CD4-positive, alpha-beta T cell treated with Interleukin-12 subunit alpha and Interleukin-12 subunit beta, for 1 hour (primary cell): ENCODE measurements around the gene LINC00237.

ENCODE experiments used
- DNase-seq: peaks from one replicate; pipeline ENCODE4 v3.0.0-alpha.2; 2020

The LINC00237 gene

DNA sequence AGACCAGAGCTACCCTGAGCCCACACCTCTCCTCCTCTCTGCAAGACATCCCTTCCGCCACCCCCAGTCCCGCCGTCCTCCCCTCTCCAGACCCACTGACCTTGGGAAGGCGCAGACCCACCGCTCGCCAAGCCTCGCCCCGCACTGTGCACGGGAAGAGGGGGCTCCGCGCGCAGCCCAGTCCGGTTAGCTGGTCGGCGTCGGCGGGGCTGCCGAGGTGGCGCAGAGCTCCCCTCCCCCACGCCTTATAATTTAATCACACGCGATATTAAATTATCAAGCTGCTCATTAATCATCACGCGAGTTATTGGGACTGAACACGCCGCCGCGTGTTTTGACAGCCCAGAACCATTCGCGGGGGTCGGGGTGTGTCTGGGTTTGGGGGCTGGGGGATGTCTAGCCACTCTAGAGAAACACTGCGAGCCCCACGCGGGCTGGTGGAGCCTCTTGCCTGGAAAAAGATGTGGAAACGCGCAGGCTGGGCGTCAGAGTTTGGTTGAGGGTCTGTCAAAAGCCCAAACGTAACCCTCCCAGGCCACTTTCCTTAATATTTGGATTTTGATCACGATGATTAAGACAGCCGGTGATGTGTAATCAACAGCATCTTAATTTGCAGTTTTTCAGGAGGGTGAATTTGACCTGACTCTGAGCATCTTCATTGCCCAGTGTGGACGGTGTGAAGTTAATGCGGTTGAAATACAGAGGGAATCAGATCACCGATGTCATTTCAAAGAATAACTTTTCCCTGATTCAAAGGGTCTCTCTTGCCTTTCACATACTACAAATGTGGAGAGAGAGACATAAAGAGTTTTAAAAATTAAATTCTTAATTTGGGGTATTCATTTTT is at the start of gene LINC00237:
Gene LINC00237, minus strand, starts transcription at position 188 of the 847 bp plus-strand sequence.
- DNase-seq = no peak

DNA sequence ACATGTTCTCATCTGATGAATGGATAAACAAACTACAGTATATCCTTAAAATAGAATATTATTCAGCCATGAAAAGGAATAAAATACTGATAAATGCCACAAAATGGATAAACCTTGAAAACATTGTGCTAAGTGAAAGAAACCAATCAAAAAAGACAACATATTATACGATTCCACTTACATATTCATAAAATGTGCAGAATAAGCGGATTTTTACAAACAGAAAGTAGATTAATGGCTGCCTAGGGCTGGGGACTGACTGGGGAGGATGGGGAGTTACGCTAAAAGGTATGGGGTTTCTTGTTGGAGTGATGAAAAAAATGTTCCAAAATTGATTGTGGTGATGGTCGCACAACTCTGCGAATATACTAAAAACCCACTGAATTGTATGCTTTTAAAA is 49.1 kb upstream of the LINC00237 start:
- no peak for DNase-seq

DNA sequence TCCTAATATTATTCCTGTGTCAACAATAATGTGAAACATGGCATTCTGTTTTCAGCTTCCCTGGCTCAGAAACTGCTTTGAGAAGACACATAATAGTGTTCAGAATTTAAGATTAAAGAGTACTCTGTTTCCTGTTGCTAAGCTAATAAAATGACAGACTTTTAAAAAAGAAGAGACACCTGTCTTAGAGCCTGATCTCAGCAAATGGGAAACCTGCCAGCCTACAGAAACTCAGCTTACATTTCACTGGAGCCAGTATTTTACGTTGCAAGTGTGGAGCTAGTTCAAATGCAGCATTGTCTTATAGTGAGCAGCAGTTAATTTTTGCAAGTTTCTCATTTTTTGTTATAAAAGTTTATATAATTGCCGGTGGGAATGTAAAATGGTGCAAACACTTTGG is 48.5 kb upstream of the LINC00237 start:
- no peak for DNase-seq

DNA sequence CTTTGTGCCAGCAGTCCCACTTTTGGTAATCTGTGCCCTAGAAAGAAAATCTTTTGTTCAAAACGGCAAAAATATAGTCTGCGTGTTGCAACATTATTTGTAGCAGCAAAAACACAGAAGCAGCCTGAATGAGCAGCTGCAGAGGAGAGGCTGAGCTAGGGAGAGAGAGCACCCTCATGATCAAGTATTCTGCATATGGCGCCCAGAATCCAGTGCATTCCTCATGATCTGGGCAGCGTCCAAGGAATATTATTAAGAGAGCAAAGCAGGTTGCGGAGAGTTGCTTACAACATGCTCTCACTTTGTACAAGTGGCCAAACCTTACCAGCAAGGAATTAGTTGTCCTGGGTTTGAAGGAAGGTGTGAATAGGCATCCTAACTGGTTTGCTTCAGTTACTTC is 45.6 kb upstream of the LINC00237 start:
- no peak for DNase-seq

DNA sequence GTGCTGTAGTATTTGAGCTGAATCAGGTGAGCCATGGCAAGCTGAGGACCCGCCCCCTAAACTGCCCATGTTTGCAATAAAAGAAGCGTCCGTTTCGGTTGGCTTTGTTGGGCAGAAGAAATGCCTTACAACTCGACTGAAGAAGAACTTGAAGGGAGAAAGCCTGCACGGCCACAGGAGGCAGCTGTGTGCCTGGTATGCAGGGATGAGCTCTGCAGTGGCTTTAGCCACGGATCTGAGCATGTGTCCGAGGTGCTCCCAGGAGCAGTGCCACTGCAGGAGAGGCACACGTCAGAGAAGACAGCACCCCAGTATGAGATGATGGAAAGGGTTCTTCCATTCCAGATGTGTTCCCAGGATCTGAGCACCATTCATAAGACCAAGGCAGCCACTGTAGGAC is 43.2 kb upstream of the LINC00237 start:
- DNase-seq = no peak

DNA sequence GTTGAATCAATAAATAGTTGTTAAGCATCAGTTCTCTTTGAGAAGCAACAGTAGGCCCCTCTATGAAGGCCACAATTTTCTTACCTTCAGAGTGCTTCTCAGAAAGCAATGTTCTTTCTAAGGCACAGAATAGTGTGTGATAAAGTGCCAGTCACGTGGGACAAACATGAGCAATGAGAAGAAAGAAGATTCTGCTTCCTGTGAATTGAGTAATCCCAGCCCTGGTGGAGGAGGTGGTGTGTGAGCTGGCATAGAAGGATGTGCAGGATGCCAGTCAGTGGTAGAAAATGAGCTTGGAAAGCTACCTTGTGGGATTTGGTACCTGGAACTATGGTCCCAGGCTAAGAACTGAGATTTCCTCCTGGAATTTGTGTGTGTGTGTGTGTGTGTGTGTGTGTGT is 41.4 kb upstream of the LINC00237 start:
- no peak for DNase-seq

DNA sequence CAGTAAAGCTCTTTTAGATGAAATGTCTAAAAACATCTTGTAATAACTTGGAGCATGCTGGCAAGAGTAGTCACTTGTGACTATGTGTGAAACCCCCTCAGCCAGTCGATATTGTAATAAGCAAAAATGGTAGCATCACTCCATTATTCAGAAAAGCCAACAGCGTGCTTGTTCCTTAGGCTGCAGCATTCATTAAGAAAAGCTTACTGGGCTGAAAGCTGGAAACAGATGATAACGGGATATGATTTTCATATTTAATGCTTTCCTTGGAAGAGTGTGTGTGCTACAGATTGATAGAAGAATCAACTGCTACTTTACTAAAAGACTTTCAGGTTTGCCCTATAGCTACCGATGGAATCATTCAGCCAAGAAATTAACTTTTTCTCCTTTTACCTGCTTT is 40.1 kb upstream of the LINC00237 start:
- DNase-seq = no peak

DNA sequence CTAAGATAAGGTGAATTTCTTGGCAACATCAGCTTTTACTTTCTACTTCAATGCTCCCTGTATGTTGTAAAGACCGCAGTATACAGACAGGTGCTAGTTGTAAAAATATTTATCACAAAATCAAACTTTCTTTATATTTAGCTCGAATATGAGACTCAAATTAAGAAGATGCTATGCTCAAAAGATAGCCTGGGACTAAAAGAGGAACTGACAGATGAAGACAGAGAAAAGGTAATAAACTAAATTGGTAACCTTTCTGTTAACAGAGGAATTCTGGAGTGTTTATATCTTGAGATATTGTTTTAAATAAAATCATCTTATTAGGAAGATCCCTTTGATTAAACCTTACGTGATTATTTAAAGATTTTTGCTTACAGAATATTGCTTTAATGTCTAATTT is 39.3 kb upstream of the LINC00237 start:
- DNase-seq = no peak

DNA sequence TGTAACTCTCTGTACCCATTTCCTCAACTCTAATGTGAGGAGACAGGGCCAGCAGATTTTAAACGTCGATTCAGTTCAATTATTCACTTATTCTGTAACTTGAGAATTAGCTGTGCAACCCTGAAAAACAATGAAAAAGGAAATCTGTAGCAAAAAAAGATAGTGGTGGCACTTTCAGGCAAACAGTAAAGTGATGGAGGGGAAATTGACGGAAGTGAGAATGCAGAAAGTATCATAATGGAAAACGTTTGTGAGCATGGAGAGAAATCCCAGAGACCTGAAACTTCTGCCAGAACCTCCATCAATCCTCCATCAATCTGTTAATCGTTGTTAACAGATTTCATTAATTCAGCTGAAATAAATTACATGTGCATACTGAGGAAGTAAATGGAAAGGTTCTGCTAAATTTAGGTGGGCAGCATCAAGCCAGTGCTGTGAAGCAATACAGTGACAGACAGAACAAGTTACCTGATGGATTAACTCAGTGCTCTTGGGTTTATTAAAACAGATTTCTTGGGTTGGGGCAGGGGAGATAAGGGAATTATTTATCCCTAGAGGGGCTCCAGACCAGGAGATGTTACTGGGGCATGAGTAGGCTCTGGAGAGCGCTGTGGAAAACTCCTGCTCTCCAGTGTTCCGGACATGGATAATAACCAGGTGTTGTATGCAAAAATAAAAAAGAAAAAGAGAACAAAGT is 37.2 kb upstream of the LINC00237 start:
- DNase-seq = no peak

DNA sequence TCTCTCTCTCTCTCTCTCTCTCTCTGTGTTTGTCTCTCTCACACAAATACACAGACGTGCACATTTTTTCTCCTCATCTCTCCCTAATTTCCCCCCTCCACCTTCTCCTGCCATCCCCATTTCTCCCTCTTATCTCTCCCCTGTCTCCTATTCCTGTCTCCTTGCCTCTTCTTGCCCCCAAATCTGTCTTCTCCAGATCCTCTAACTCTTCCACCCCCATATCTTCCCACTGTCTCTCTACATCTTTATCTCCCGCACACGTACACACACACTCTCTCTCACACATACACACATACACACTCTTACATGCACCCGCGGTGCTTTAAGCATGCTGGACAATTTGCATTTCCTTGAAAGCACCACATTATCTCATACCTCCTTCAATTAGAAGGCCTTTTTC is 35.7 kb upstream of the LINC00237 start:
- no peak for DNase-seq

DNA sequence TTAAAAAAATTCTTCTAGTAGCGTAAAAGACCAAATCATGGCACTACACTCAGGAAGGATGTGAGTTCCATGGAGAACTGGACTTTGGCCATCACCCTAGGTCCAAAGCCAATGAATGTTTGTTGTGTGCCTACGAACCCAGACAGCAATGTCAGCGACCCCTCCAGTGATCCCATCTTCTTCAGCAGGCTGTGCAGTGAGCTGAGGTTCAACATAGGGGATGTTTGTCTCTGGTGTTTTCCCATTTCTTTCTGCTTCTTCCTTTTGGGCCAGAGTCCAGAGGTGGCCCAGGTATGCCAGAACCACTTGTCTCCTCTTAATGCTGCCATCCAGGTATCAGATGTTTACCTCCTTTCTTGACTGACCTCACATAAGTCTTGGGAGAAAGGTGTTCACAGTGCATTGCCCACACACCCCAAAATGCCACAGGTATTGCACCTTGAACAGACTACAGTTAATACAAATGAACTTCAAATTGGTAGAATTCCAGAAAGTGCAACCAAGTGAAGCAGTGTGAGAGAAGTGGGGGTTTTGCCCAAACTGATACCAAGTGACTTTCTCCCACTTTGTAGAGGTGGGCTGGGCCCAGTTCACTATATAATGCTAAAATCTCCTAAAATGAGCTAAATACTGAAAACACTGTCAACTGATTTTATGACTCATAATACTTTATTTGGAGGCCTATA is 33.9 kb upstream of the LINC00237 start:
- DNase-seq = no peak

DNA sequence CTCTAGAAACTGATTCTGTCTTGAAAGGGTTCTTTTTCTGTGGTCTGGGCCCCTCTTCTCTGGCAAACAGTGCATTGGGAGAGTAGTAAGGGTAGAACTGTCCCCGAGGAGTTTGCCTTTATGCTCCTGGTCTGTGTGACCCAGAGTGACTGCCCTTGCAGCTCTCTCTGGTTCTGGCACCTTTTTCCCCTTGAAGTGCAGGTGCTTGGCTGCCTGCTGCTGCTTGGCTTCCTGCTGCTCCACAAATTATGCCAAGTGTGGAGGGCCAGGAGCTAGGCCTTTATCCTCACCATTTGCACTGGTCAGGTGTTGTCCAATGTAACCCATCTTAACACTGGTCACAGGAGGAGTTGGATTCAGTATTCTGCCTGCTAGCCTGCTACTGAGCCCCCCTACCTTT is 30.9 kb upstream of the LINC00237 start:
- no peak for DNase-seq

DNA sequence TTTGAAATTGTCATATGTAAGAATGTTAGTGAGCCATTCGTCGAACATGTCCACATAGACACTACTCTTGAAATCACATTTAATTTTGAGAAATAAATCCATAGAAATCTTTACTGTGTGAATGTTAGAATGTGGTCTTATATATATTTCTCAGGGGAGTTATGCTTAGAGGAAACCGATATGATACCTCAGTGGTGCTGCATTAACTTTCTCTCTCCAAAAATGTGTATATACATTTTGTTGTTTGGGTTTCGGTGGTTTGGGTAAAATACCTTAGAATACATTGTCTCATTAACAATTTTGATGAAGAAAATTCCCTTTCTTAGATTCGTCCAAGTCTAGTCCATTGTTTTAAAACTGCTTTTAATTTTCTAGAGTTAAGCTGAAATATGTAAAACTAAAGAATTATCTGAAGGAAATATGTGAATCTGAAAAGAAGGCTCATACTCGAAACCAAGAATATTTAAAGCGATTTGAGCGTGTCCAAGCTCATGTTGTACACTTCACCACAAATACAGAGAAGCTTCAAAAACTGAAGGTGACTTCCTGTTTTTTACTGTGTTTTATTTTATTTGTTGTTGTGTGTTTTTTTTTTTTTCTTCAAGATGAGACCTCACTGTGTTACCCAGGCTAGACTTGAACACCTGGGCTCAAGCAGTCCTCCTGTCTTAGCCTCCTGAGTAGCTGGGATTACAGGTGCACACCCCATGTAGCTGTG is 30.0 kb upstream of the LINC00237 start:
- DNase-seq = no peak

DNA sequence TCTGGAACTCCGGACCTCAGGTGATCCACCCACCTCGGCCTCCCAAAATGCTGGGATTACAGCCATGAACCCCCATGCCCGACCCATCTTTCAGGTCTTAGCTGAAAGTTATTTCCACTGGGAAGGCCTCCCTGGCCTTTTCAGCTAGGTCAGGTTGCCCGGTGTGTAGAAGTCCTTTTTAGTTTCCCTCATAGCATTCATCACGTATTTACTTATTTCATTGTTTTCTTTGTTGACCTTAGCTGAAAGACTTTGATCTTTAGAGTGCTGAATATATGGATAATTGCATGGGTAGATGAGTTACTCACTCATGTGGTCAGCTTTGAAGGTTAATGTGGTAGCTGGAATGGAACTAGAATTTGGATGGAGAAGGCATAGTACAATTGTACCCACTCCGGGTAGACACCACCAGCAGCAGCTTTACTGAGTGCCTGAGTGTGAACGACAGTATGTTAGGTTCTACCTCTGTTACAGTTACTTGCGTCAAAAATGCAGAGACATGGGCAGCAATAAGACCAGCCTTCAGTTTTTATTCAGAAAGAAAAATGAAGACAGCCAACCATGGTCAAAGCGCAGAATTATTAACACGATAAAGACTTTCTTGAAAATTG is 28.8 kb upstream of the LINC00237 start:
- DNase-seq = no peak

DNA sequence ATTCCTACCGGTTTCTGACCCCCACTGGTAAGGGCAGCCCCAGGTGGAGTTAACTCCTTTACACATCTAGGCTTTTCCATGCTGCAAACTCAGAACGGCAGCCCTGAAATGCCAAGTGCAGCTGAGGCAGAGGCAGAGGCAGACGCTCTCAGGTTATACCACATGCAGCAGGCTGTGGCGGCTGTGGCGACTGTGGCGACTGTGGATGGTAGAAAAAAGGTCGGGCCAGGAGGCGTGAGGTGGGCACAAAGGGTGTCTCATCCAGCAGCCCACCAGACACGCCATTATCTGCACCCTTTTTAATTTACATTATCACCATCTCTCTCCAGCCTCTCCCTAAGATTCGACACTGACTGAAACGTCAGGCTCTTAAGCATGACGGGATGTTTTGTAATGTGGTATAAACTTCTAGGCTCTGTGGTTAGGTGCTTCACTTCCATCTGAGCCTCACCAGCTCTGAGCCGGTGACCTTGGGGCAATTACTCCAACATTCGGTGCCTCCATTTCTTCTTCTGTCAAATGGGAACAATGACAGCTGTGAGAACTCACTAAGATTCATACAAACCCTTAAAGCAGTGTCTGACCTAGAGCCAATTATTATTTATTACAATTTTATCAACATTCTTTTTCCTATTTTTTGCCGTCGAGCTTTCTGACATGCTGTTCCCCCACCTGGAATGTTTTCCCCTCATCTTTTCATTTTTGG is 27.9 kb upstream of the LINC00237 start:
- no peak for DNase-seq

DNA sequence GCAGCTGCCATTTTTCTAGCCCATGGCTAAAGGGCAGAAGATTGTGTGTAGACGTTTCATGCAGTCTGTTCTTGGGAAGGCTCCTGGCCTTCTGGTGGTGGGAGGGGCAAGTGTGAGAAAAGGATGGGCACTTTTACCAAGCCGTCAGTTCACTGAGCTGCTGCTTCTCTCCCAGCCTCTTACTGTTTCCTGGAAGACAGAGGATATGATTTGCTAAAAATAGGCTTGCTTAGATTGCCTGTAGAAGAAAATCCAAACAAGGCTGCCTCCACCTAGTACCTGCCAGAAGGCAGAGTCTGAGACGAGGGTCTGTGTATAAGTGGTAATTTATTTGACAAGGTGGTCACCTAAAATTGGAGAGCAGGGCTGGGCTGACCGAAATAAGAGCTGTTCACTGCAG is 27.2 kb upstream of the LINC00237 start:
- no peak for DNase-seq

DNA sequence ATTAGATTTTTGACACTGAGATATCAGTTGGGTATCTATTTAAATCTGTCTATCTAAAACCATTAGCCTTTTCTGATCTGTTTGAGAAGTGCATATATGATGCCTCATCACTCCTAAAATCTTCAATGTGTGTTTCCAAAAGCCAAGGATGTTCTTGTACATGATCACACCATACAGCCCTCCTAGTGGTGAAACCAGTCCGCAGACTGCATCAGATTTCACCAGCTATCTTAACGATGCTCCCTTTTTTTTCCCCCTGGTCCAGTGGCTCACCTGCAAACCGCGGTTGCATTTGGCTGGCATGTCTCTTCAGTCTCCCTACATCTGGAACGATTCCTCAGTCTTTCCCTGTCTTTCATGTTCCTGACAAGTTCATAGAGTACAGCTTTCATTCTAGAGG is 23.7 kb upstream of the LINC00237 start:
- DNase-seq = no peak

DNA sequence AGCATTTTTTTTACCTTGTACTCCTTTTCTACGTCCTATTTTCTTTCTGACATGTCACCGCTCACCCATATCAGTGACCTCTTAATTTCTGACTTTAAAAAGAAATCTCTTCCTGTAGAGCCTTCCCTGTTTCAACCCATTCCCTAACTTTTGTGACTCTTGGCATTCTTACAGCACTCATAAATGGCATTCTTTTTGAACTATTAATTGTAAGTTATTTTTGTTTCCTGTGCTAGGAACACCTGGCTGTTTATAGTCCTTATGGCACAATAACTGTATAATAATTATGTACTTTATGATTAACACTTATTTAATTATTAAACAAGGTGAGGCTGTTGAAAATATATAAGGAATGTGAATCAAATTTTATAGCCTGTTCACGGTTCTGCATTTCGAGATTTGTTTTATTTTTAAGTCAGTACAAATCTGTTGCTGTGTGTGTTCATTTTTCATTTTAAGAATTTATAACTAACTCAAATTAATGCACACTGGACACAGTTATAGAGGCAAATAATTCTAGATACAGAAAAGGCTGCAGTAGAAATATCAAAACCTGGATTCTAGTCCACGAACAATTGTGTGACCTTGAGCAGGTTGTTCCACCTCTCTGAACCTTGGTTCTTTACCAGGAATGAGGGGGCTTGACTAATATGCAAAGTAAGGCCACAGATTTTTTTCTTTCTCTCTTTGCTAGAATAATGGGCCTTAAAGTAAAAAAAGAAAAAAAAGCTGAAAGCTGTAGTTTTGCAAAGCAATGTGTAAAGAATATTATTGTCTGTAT is 21.2 kb upstream of the LINC00237 start:
- DNase-seq = no peak

DNA sequence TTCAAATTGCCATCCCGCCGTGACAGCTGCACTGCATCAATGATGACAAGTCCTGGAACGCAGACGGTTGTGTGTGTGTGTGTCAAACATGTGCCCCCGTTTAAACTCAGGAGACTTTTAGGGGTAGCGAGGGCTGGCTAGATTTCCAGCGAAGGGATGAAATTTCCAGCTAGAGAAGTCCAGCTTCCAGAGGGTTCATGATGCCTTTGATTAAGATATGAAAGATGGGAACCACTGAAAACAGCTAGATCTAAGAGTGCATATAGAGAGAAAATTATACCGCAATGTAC is 20.4 kb upstream of the LINC00237 start:
- DNase-seq = no peak

DNA sequence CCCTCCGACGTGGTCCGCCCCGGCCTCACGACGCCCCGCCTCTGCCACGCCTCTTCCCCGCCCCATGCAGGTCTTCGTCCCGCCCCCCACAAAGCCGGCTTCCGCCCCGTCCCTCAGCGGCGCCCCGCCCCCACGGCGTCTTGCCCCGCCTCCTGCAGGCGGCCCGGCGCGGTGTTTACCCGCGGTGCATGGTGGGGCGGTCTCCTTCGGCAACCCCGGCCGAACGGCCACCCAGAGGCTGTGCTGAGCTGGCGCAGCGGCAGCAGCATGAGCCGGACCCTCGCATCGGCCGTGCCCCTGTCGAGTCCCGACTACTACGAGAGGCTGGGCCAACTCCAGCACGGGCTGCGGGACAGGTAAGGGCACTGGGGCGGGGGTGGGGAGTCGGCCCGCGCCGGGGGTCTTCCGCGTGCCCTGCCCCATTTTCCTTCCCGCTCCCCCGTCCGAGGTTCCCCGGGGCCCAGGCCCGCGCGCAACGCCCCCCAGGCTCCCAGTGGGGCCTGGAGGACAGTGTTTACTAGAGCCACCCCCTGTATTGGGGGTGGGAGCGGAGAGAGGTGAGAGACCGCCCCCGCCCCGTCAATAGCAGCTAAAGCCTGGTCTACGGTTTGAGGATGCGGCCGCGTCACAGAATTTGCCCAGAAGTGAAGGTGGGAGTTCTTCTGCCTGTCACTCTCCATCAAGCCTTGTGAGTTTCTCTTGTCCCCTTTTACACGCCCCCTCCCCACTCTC is 19.9 kb upstream of the LINC00237 start, which contains the start of gene KIZ:
Gene KIZ, plus strand, starts transcription at position 234 of the 732 bp plus-strand sequence. Its CDS starts 34 bp downstream, at position 268.
- peak; percentile 97 for DNase-seq
